ENCODE data around the gene CLDN9.

CLDN9 gene

DNA sequence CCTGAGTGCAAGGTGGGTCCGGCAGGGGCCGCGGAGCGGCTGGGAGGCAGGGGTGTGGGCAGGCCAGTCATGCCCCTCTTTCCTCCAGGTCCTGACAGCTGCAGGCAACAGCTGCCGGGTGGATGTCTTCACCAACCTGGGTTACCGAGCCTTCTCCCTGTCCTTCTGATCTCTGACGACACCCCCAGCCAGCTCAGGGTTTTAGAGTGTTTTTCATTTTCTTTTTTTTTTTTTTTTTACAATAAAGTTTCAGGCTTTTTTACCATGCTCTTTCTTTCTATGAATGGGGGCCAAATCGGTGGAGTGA lies 14.7 kb downstream of the CLDN9 start:
- Histone ChIP-seq H3K36me3 (ENCODE audit: insufficient read depth, low read length) (peaks cover 15% of the 10 kb centered on the region; the same call in 1 of the 2 replicates), H3K9ac (ENCODE audit: insufficient read length) (no peak overlapping the region), H3K4me3 (no peak overlapping the region), H3K9me3 (ENCODE audit: low read depth, low read length) (no peaks in the 10 kb centered on the region), H3K27ac (no peak overlapping the region)
- TF ChIP-seq POLR2AphosphoS5 (IDR thresholded peaks at IDR 0.05; ENCODE audit: borderline replicate concordance, low read depth, low read length) (no peak), FOXP2 (optimal IDR thresholded peaks at IDR 0.05; ENCODE audit: control extremely low read depth, extremely low read length, insufficient read depth) (no peak), EZH2 (IDR thresholded peaks at IDR 0.05) (no peak)
- no peak for DNase-seq (ENCODE audit: low read depth, low spot score)

DNA sequence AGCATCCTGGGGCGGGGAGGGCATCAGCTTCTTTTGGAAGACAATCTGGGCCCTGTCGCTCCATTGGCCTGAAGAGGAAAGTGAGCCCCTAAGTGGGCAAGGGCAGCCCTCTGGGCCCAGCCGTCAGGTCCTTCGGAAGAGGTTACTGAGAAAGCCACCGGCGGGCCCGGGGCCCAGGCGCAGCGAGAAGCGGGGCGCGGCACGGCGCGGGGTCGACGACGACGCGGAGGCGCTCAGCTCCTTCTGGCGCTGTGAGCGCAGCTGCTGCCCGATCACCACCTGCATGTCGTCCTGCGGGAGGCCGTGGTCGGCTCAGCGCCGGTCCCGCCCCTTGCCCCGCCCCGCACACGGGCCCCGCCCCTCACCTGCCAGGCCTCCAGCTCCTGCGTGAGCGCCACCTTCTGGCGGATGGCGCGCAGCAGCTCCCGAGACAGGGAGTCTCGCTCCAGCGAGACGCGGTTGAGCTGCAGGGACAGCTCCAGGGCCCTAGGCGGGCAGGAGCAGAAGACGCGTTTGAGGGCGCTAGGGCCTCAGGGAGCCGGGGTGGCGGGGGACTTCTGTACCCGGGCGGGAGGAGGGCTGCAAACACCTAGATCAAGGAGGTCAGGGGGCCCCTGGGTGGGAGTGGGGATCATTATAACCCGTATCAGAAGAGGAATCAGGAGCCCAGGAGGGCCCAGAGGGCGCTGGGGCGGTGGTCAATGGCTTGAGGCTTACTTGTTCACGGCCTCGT lies 15.4 kb downstream of the CLDN9 start:
- H3K27ac ChIP-seq = no peak overlapping the region
- no peaks in the 10 kb centered on the region for H3K9me3 ChIP-seq (ENCODE audit: low read depth, low read length)
- no peak overlapping the region for H3K9ac ChIP-seq (ENCODE audit: insufficient read length)
- no peak for DNase-seq (ENCODE audit: low read depth, low spot score)
- TF ChIP-seq EZH2 (IDR thresholded peaks at IDR 0.05) (no peak), POLR2AphosphoS5 (IDR thresholded peaks at IDR 0.05; ENCODE audit: borderline replicate concordance, low read depth, low read length) (peak; percentile 51; the same call in 1 of the 2 replicates), FOXP2 (optimal IDR thresholded peaks at IDR 0.05; ENCODE audit: control extremely low read depth, extremely low read length, insufficient read depth) (no peak)
- peaks cover 15% of the 10 kb centered on the region; the same call in 1 of the 2 replicates for H3K36me3 ChIP-seq (ENCODE audit: insufficient read depth, low read length)
- H3K4me3 ChIP-seq = peak overlapping the region; percentile 43

DNA sequence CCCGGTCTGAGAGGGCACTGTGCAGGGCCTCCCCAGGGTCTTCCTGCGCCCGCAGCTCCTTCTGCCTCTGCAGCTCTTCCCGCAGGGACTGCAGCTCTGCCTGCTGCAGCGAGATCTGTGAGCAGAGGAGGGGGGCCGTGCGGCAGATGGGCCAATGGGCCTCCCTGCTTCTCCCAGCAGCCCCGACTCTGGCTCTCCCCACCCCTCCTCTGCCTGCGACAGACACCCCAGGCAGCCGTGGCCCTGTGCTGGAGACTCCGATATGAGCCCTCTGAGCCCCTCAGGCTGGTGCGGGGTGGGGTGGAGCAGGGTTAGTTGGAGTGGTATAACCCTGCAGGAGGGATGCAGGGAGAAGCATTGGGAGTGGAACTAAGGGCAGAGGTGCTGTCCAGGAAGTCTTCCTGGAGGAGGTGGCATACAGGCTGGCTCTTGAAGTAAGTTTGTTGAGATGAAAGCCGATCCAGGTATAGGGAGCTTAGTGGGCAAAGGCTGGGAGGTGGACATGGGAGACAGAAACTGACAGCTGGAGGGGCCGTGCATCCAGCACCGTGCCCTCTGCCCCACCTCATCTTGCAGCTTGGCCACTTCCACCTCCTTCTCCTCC lies 16.1 kb downstream of the CLDN9 start:
- Histone ChIP-seq H3K36me3 (ENCODE audit: insufficient read depth, low read length) (peaks cover 15% of the 10 kb centered on the region; the same call in 1 of the 2 replicates), H3K27ac (no peak overlapping the region), H3K4me3 (peak overlapping the region; percentile 72), H3K9me3 (ENCODE audit: low read depth, low read length) (no peaks in the 10 kb centered on the region), H3K9ac (ENCODE audit: insufficient read length) (no peak overlapping the region)
- no peak for DNase-seq (ENCODE audit: low read depth, low spot score)
- TF ChIP-seq FOXP2 (optimal IDR thresholded peaks at IDR 0.05; ENCODE audit: control extremely low read depth, extremely low read length, insufficient read depth) (no peak), POLR2AphosphoS5 (IDR thresholded peaks at IDR 0.05; ENCODE audit: borderline replicate concordance, low read depth, low read length) (no peak), EZH2 (IDR thresholded peaks at IDR 0.05) (no peak)

DNA sequence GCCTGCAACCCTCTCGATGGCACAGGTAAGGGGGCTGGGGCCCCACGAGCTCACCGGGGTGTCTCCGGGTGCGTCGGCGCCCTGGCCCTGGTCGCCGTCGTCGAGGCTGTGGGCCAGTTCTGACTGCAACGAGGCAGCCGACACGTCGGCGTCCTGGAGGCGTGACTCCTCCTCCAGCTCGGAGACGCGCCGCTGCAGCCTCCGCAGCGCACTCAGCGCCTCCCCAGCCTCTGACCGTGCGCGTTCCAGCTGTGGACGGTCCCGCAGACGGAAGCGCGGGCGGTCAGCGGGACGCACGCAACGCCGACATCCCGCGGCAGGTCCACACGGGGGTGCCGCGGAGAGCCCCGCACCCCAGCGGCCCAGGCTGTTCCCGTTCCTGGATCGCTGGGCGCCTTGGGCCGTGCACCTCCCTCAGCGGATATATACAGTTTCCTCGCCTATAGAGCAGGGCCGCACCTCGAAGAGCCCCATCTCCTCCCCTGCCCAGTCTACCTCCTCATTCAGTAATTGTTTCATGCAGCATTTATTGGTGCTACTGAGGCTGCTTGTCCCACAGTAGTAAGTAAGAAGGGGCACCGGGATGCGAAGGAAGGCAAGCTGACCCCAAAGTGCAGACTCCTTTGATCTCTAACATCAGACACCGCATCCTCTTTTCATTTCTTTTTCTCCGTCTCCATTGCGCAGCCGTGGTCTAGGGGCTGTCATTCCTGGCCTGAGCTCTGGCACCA lies 16.9 kb downstream of the CLDN9 start:
- H3K9ac ChIP-seq (ENCODE audit: insufficient read length) = no peak overlapping the region
- no peak for DNase-seq (ENCODE audit: low read depth, low spot score)
- H3K27ac ChIP-seq = no peak overlapping the region
- no peaks in the 10 kb centered on the region for H3K9me3 ChIP-seq (ENCODE audit: low read depth, low read length)
- peaks cover 15% of the 10 kb centered on the region; the same call in 1 of the 2 replicates for H3K36me3 ChIP-seq (ENCODE audit: insufficient read depth, low read length)
- peak; percentile 14 for TF ChIP-seq EZH2 (IDR thresholded peaks at IDR 0.05)
- no peak for TF ChIP-seq FOXP2 (optimal IDR thresholded peaks at IDR 0.05; ENCODE audit: control extremely low read depth, extremely low read length, insufficient read depth)
- TF ChIP-seq POLR2AphosphoS5 (IDR thresholded peaks at IDR 0.05; ENCODE audit: borderline replicate concordance, low read depth, low read length) = no peak
- H3K4me3 ChIP-seq = peak overlapping the region; percentile 72

DNA sequence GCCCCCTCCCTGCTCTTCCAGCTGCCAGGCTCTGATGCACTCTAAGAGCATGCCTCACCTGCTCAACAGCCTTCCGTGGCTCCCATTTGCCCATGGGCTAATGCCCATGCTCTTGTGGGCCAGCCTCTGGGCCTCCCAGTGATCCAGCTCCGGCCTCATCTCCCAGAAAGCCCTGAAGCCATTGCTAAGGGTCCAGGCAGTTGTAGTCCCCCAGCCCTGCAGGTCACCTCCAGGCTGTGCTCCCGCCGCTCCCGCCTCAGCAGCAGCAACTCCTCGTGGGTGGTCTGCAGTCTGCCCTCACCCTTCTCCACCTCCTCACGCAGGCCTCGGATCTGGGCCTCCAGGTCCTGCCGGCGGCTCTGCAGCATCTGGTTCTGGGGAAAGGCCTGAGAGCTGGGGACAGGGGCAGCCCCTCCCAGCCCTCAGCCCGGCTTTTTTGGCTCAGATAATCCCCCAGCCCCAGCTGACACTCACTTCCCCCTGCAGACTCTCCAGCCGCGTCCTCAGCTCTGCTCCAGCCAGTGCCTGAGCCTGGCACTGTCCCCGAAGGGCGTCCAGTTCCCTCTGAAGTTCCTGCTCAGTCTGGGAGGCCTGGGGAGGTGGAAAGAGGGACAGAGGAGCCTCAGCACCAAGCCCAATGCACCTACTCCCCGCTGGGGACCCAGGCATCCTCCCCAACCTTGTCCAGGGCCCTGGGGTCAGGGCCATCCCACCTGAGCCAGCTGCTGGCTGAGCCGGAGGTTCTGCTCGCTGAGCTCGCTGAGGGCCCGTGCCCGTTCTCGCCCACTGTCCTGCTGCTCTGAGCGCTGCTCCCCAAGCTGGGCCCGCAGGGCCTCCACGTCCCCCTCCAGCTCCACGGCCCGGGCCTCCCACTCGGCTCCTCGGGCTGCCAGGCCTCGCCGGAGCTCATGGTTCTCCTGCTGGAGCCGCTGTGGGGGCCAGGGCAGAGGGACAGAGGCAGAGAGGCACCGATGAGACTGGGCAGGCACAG lies 17.8 kb downstream of the CLDN9 start:
- Histone ChIP-seq H3K9me3 (ENCODE audit: low read depth, low read length) (no peaks in the 10 kb centered on the region), H3K36me3 (ENCODE audit: insufficient read depth, low read length) (peaks cover 15% of the 10 kb centered on the region; the same call in 1 of the 2 replicates), H3K27ac (no peak overlapping the region), H3K9ac (ENCODE audit: insufficient read length) (no peak overlapping the region), H3K4me3 (no peak overlapping the region; the same call in 1 of the 2 replicates)
- no peak for DNase-seq (ENCODE audit: low read depth, low spot score)
- TF ChIP-seq EZH2 (IDR thresholded peaks at IDR 0.05) (no peak), FOXP2 (optimal IDR thresholded peaks at IDR 0.05; ENCODE audit: control extremely low read depth, extremely low read length, insufficient read depth) (no peak), POLR2AphosphoS5 (IDR thresholded peaks at IDR 0.05; ENCODE audit: borderline replicate concordance, low read depth, low read length) (no peak)

DNA sequence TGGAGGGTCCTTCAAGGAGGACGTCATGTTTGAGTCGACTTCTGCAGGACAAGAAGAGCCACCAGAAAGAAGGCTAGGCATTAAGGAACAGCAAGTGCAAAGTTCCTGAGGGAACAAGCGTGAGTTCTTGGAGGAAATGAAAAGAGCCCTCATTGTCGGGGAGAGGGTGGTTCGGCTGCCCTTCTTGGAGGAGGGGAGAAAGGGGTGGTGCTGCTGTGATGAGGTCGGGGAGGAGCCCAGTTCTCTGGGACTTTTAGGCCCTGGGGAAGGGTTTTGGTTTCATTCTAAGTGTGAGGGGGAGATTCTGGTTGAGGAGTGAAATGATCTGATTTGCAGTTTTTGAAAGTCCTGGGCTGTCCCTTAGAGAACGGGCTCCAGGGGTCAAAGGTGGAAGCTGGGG lies 19.9 kb downstream of the CLDN9 start:
- Histone ChIP-seq H3K9me3 (ENCODE audit: low read depth, low read length) (no peaks in the 10 kb centered on the region), H3K27ac (no peak overlapping the region), H3K4me3 (no peak overlapping the region), H3K9ac (ENCODE audit: insufficient read length) (no peak overlapping the region), H3K36me3 (ENCODE audit: insufficient read depth, low read length) (no peaks in the 10 kb centered on the region)
- DNase-seq (ENCODE audit: low read depth, low spot score) = no peak
- TF ChIP-seq EZH2 (IDR thresholded peaks at IDR 0.05) (no peak), FOXP2 (optimal IDR thresholded peaks at IDR 0.05; ENCODE audit: control extremely low read depth, extremely low read length, insufficient read depth) (no peak), POLR2AphosphoS5 (IDR thresholded peaks at IDR 0.05; ENCODE audit: borderline replicate concordance, low read depth, low read length) (no peak)

DNA sequence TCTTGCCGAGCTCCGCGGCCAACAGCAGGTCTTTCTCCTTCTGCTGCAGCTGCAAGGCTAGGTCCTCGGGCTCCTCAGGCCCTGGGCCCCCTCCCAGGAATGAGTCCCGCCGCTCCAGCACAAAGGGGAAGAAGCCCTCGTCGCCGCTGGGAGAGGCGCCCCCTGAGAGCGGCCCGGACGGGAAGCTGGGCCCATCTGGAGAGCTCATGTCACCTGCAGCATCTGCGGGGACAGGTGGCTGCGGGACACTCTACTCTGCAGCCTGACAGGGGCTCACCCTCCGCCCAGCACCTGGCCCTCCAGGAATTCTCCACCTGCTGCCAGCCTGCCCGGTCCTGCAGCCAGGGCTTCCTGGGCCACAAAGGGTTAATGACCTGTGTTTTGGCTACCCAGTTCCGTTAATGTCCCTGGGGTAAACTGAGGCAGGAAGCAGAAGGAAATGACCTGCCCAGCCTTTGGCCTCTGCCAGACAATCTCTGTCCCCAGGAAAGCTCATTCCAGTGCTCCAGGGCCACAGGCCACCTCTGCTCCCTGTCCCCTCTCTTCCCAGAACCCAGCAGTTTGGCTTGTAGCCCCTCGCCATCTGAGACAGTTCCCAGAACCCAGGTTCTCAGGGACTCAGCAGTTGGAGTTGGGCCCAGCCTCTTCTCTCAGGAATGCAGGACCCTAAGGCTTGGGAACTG lies 22.7 kb downstream of the CLDN9 start:
- Histone ChIP-seq H3K9me3 (ENCODE audit: low read depth, low read length) (no peaks in the 10 kb centered on the region), H3K9ac (ENCODE audit: insufficient read length) (no peak overlapping the region), H3K27ac (no peak overlapping the region), H3K4me3 (no peak overlapping the region), H3K36me3 (ENCODE audit: insufficient read depth, low read length) (no peaks in the 10 kb centered on the region)
- no peak for DNase-seq (ENCODE audit: low read depth, low spot score)
- no peak for TF ChIP-seq EZH2 (IDR thresholded peaks at IDR 0.05)
- no peak for TF ChIP-seq POLR2AphosphoS5 (IDR thresholded peaks at IDR 0.05; ENCODE audit: borderline replicate concordance, low read depth, low read length)
- TF ChIP-seq FOXP2 (optimal IDR thresholded peaks at IDR 0.05; ENCODE audit: control extremely low read depth, extremely low read length, insufficient read depth) = no peak
